H1 (cell line): ENCODE measurements around the gene CTH. TPM values are rescaled to one million over a fixed set of nuclear protein-coding genes. Genes with fewer than 3 reads are reported as not detected.

ENCODE experiments used
- CTCF ChIA-PET: fragments of 300-600 bp; sonication (Branson Sonifier 250); formaldehyde crosslinking; loops from one replicate; lab custom pipeline; 2021; ENCODE audit not compliant: partially characterized antibody; lab: Charles Lee
- POLR2A ChIA-PET: fragments of 300-600 bp; sonication (Branson Sonifier 250); formaldehyde crosslinking; loops from one replicate; lab custom pipeline; 2021; ENCODE audit warnings: inconsistent platforms; ENCODE audit not compliant: partially characterized antibody; lab: Charles Lee
- DNase-seq, 2 experiments: peaks; one replicate each; pipeline versions ENCODE4 v3.0.0 to v3.0.0-alpha.2; 2010 to 2022; ENCODE audit warnings: low spot score in 2 of 2, low read depth in 1 of 2, mixed read lengths in 1 of 2
- FAIRE-seq: peaks from 2 replicates; lab custom pipeline; 2011; peaks lifted over from hg19 to GRCh38; lab: Jason Lieb, UNC
- H2AFZ ChIP-seq: 2 replicates; pipeline ENCODE4 v1.8.1; 2012; ENCODE audit warnings: low read length, inconsistent platforms
- H2AK5ac ChIP-seq: 2 replicates; pipeline ENCODE4 v1.6.1; 2013; ENCODE audit warnings: low read depth, low read length
- H2BK120ac ChIP-seq: replicated peaks from 2 replicates; pipeline ENCODE3; 2013; ENCODE audit warnings: low read depth, low read length, inconsistent platforms
- H2BK12ac ChIP-seq: 2 replicates; pipeline ENCODE4 v1.6.1; 2013; ENCODE audit warnings: low read depth, low read length
- H2BK15ac ChIP-seq: 2 replicates; pipeline ENCODE4 v1.6.1; 2013; ENCODE audit warnings: low read length
- H2BK20ac ChIP-seq: 2 replicates; pipeline ENCODE4 v1.6.1; 2013; ENCODE audit warnings: low read length
- H2BK5ac ChIP-seq: 2 replicates; pipeline ENCODE4 v1.6.1; 2013; ENCODE audit warnings: low read depth, low read length
- H3K14ac ChIP-seq: 2 replicates; pipeline ENCODE4 v1.6.1; 2013; ENCODE audit warnings: inconsistent platforms; ENCODE audit not compliant: insufficient read length
- H3K18ac ChIP-seq: 2 replicates; pipeline ENCODE4 v1.6.1; 2013; ENCODE audit warnings: low read length; ENCODE audit errors: extremely low read depth
- H3K23ac ChIP-seq: 2 replicates; pipeline ENCODE4 v1.6.1; 2013; ENCODE audit warnings: inconsistent platforms; ENCODE audit not compliant: insufficient read length
- H3K23me2 ChIP-seq: 2 replicates; pipeline ENCODE4 v1.6.1; 2013; ENCODE audit warnings: low read depth, low read length
- H3K27ac ChIP-seq: 2 replicates; pipeline ENCODE4 v1.6.1; 2011; ENCODE audit warnings: low read depth, low read length, inconsistent platforms
- H3K27me3 ChIP-seq, 4 experiments: replicated peaks in 1 of 4; 1 replicate in 1 of 4; 2 replicates in 3 of 4; pipeline versions ENCODE4 v1.6.1 to v1.8.1; 2011 to 2013; ENCODE audit warnings: low read length in 3 of 4, mild to moderate bottlenecking in 3 of 4, inconsistent platforms in 2 of 4, mixed read lengths in 2 of 4, moderate library complexity in 1 of 4; ENCODE audit not compliant: control insufficient read depth in 3 of 4, insufficient read depth in 3 of 4; ENCODE audit errors: extremely low read depth in 1 of 4
- H3K36me3 ChIP-seq, 4 experiments: 2 replicates each; pipeline versions ENCODE4 v1.6.1 to v1.8.1; 2011 to 2013; ENCODE audit warnings: mild to moderate bottlenecking in 4 of 4, low read length in 3 of 4, moderate library complexity in 2 of 4, control low read depth in 1 of 4, inconsistent platforms in 1 of 4; ENCODE audit not compliant: insufficient read depth in 4 of 4, control insufficient read depth in 2 of 4
- H3K4ac ChIP-seq: replicated peaks from 2 replicates; pipeline ENCODE3; 2013; ENCODE audit warnings: low read length, low read depth, mixed read lengths, inconsistent platforms; ENCODE audit not compliant: insufficient read length
- H3K4me1 ChIP-seq, 4 experiments: replicated peaks in 1 of 4; 1 replicate in 1 of 4; 2 replicates in 3 of 4; pipeline versions ENCODE4 v1.6.1 to v1.8.1; 2011 to 2013; ENCODE audit warnings: low read length in 3 of 4, inconsistent platforms in 2 of 4, mixed read lengths in 1 of 4; ENCODE audit not compliant: insufficient read depth in 4 of 4, control insufficient read depth in 3 of 4
- H3K4me2 ChIP-seq, 2 experiments: 2 replicates each; pipeline versions ENCODE4 v1.6.1 to v1.8.1; 2011 to 2013; ENCODE audit warnings: low read depth in 2 of 2, low read length in 2 of 2, control low read depth in 1 of 2, inconsistent platforms in 1 of 2, mild to moderate bottlenecking in 1 of 2; ENCODE audit not compliant: insufficient read depth in 1 of 2
- H3K4me3 ChIP-seq, 4 experiments: fragments of 200-600, 300-600 bp in 1 of 4; sonication (generic), shearing (Covaris generic), sonication (Bioruptor Twin) in 1 of 4; 2 replicates each; pipeline versions ENCODE4 v1.5.1 to v1.8.1; 2011 to 2016; ENCODE audit warnings: low read length in 4 of 4, low read depth in 3 of 4, control low read depth in 2 of 4, inconsistent platforms in 2 of 4, mild to moderate bottlenecking in 2 of 4, mixed read lengths in 1 of 4, moderate library complexity in 1 of 4; ENCODE audit not compliant: insufficient read depth in 2 of 4; ENCODE audit errors: extremely low read depth in 1 of 4
- H3K56ac ChIP-seq: replicated peaks from 2 replicates; pipeline ENCODE3; 2013; ENCODE audit warnings: low read depth, mild to moderate bottlenecking, mixed read lengths, low read length, inconsistent platforms; ENCODE audit not compliant: insufficient read length
- H3K79me1 ChIP-seq: 2 replicates; pipeline ENCODE4 v1.6.1; 2013; ENCODE audit warnings: low read depth, low read length, control low read depth
- H3K79me2 ChIP-seq, 2 experiments: 2 replicates each; pipeline versions ENCODE4 v1.6.1 to v1.8.1; 2012 to 2013; ENCODE audit warnings: low read length in 2 of 2, mild to moderate bottlenecking in 2 of 2, inconsistent platforms in 1 of 2; ENCODE audit not compliant: insufficient read depth in 2 of 2, control insufficient read depth in 1 of 2
- H3K9ac ChIP-seq, 4 experiments: replicated peaks in 1 of 4; 1 replicate in 1 of 4; 2 replicates in 3 of 4; pipeline versions ENCODE4 v1.6.1 to v1.8.1; 2011 to 2013; ENCODE audit warnings: low read depth in 3 of 4, low read length in 3 of 4, control low read depth in 2 of 4, mild to moderate bottlenecking in 2 of 4, moderate library complexity in 2 of 4, inconsistent platforms in 1 of 4; ENCODE audit errors: extremely low read depth in 1 of 4
- H3K9me3 ChIP-seq, 2 experiments: 2 replicates each; pipeline versions ENCODE4 v1.6.1 to v1.8.1; 2012 to 2013; ENCODE audit warnings: mild to moderate bottlenecking in 2 of 2, moderate library complexity in 2 of 2, control low read depth in 1 of 2, inconsistent platforms in 1 of 2, low read depth in 1 of 2, low read length in 1 of 2, mixed read lengths in 1 of 2; ENCODE audit not compliant: insufficient read depth in 2 of 2
- H4K20me1 ChIP-seq, 2 experiments: replicated peaks in 1 of 2; 2 replicates each; pipeline versions ENCODE3 to v1.8.1; 2011 to 2013; ENCODE audit warnings: inconsistent platforms in 2 of 2, low read length in 2 of 2, mild to moderate bottlenecking in 1 of 2; ENCODE audit not compliant: insufficient read depth in 2 of 2, control insufficient read depth in 1 of 2
- H4K5ac ChIP-seq: 2 replicates; pipeline ENCODE4 v1.6.1; 2013; ENCODE audit warnings: low read length, low read depth, mixed read lengths, inconsistent platforms; ENCODE audit not compliant: insufficient read length
- H4K8ac ChIP-seq: 2 replicates; pipeline ENCODE4 v1.8.0; 2013; ENCODE audit warnings: mild to moderate bottlenecking, moderate library complexity, low read length, inconsistent platforms; ENCODE audit not compliant: insufficient read depth; ENCODE audit errors: extremely low read depth
- H4K91ac ChIP-seq: replicated peaks from 2 replicates; pipeline ENCODE3; 2013; ENCODE audit warnings: low read length, mixed read lengths, inconsistent platforms; ENCODE audit not compliant: insufficient read length
- RBBP5 ChIP-seq: IDR thresholded peaks from 2 replicates; pipeline ENCODE4 v1.7.1; 2012; ENCODE audit warnings: low read depth, mild to moderate bottlenecking, inconsistent platforms, low read length, moderate library complexity, borderline replicate concordance
- SP4 ChIP-seq: IDR thresholded peaks from 2 replicates; pipeline ENCODE4 v1.6.1; 2012; ENCODE audit warnings: low read length, inconsistent platforms
- WGBS, 2 experiments: shearing (Covaris generic) in 1 of 2; methylation state at CpG; one replicate each; pipeline versions ENCODE4 v1.1.6 to v1.1.7; 2013 to 2015; ENCODE audit warnings: low lambda C conversion rate in 2 of 2, mixed read lengths in 2 of 2, inconsistent platforms in 1 of 2, low coverage in 1 of 2, missing lambda C conversion rate in 1 of 2; ENCODE audit not compliant: insufficient replicate concordance in 2 of 2, insufficient coverage in 1 of 2, insufficient read length in 1 of 2; ENCODE audit errors: extremely low coverage in 1 of 2, missing lambda C conversion rate in 1 of 2; 5-methylcytosine and 5-hydroxymethylcytosine counted together
- polyA plus RNA-seq, 7 experiments: library from polyadenylated mRNA; depleted of rRNA in 3 of 7; stranded (reverse) in 5 of 7; unstranded in 2 of 7; fragments of >200 nt in 5 of 7; fragments of 200-250 nt in 2 of 7; gene quantifications; 1 replicate in 5 of 7; 2 replicates in 1 of 7; 4 replicates in 1 of 7; pipeline versions ENCODE4 v1.2.1 to v1.2.3, GENCODE V29; 2011 to 2013; ENCODE audit warnings: missing spikeins in 2 of 7, mixed read lengths in 2 of 7
- total RNA-seq: library from RNA; stranded (reverse); fragmentation: NEBNext Ultra II Directional; extraction: Animal tissue kit (Norgen Biotek cat#: 25700); gene quantifications from 2 replicates; pipeline ENCODE4 v1.2.1, GENCODE V29; 2021

CTH gene
- total and polyA plus RNA-seq, 2 of the 8 experiments (the other 6 are each of a cell fraction or from before 2014, with no cell fraction given): 31.7 to 33.2 TPM

- Histone ChIP-seq H2AFZ (peak overlapping the region; percentile 84; the same call in 1 of the 2 replicates), H3K79me1 (no peaks in the 10 kb centered on the region), H3K18ac (no peak overlapping the region), H2BK15ac (no peak overlapping the region), H3K14ac (no peak overlapping the region), H3K9me3 (no peaks in the 10 kb centered on the region), H3K36me3 (no peaks in the 10 kb centered on the region), H3K23me2 (no peaks in the 10 kb centered on the region), H4K91ac (no peak overlapping the region), H4K5ac (no peak overlapping the region), H2BK120ac (no peak overlapping the region), H3K79me2 (no peaks in the 10 kb centered on the region), H3K23ac (no peak overlapping the region), H3K9ac (no peak overlapping the region), H3K27me3 (no peaks in the 10 kb centered on the region), H3K4me3 (no peak overlapping the region), H3K56ac (no peak overlapping the region), H3K27ac (no peak overlapping the region), H2AK5ac (no peak overlapping the region), H4K8ac (no peak overlapping the region; the same call in 1 of the 2 replicates), H3K4me2 (no peak overlapping the region), H3K4me1 (no peaks in the 10 kb centered on the region), H2BK20ac (no peak overlapping the region), H2BK12ac (no peak overlapping the region), H4K20me1 (no peaks in the 10 kb centered on the region), H2BK5ac (0 out of 2 replicates have a peak overlapping the region, but pooled peaks have one; percentile 5), H3K4ac (no peak overlapping the region)
- 100% methylated on average over 1 of the region's 2 CpGs; no CpG with 5 or more reads in 1 of the 2 experiments for WGBS, 2 experiments
- DNase-seq (no peak), FAIRE-seq (no peak)
- POLR2A ChIA-PET: interaction anchor here (1.0 to 1.6 kb wide), 3 partner anchors 11 to 76 kb away, joined by 3 to 6 read pairs (median 3); partner anchors contain the start of gene CTH
- CTCF ChIA-PET: interaction anchor here (0.6 to 1.7 kb wide), 38 partner anchors 10 to 533 kb away, joined by 3 to 9 read pairs (median 3); no protein-coding TSS in a partner anchor
- no peak for TF ChIP-seq RBBP5
- TF ChIP-seq SP4: no peak
Observed at GRCh38 chr1:70486676-70487458, 75.8 kb downstream of the CTH start.
